HCT116 (cell line): ENCODE data around the gene PRRT4.

ENCODE experiments used
- EZH2 ChIP-seq: fragments of 200-600 bp; sonication (generic); IDR thresholded peaks from 2 replicates; pipeline ENCODE4 v1.6.1; 2017; ENCODE audit warnings: antibody characterized with exemption, mixed run types
- POLR2A ChIP-seq: IDR thresholded peaks from 2 replicates; pipeline ENCODE4 v1.7.0; 2011; ENCODE audit warnings: borderline replicate concordance; ENCODE audit not compliant: insufficient read depth, insufficient read length; ENCODE audit errors: extremely low read depth
- POLR2AphosphoS5 ChIP-seq: IDR thresholded peaks from 2 replicates; pipeline ENCODE4 v1.6.1; 2011; ENCODE audit warnings: mild to moderate bottlenecking, low read depth, low read length, moderate library complexity
- RAD21 ChIP-seq: IDR thresholded peaks from 2 replicates; pipeline ENCODE4 v1.6.1; 2012; ENCODE audit warnings: low read depth, mild to moderate bottlenecking
- TCF7L2 ChIP-seq: IDR thresholded peaks from 2 replicates; pipeline ENCODE4 v1.7.0; 2011; ENCODE audit warnings: borderline replicate concordance, inconsistent platforms; ENCODE audit not compliant: insufficient read depth, insufficient read length; ENCODE audit errors: extremely low read depth
- YY1 ChIP-seq: IDR thresholded peaks from 2 replicates; pipeline ENCODE4 v1.6.1; 2011; ENCODE audit warnings: low read length, low read depth, moderate library complexity, mild to moderate bottlenecking; ENCODE audit not compliant: insufficient replicate concordance; ENCODE audit errors: extremely low read depth
- ZNF274 ChIP-seq: fragments of 200-500 bp; sonication (Bioruptor generic); IDR thresholded peaks from 2 replicates; pipeline ENCODE4 v1.6.1; 2014; ENCODE audit warnings: mild to moderate bottlenecking, low read depth, low read length, inconsistent platforms
- TF ChIP-seq, protein P1 (sequence below), 3 experiments: fragments of 200-600 bp in 1 of 3; sonication (generic) in 1 of 3; IDR thresholded peaks in 2 of 3; conservative IDR thresholded peaks in 1 of 3; 2 replicates each; pipeline ENCODE4 v1.5.1; 2012 to 2017; ENCODE audit warnings: low read depth in 2 of 3, low read length in 2 of 3, antibody characterized with exemption in 1 of 3, borderline replicate concordance in 1 of 3, control low read depth in 1 of 3, mild to moderate bottlenecking in 1 of 3, mixed read lengths in 1 of 3, mixed run types in 1 of 3, moderate library complexity in 1 of 3; ENCODE audit not compliant: insufficient read depth in 1 of 3
- TF ChIP-seq, protein P2 (sequence below): IDR thresholded peaks from 2 replicates; pipeline ENCODE4 v1.6.1; 2012; ENCODE audit warnings: low read depth

DNA sequence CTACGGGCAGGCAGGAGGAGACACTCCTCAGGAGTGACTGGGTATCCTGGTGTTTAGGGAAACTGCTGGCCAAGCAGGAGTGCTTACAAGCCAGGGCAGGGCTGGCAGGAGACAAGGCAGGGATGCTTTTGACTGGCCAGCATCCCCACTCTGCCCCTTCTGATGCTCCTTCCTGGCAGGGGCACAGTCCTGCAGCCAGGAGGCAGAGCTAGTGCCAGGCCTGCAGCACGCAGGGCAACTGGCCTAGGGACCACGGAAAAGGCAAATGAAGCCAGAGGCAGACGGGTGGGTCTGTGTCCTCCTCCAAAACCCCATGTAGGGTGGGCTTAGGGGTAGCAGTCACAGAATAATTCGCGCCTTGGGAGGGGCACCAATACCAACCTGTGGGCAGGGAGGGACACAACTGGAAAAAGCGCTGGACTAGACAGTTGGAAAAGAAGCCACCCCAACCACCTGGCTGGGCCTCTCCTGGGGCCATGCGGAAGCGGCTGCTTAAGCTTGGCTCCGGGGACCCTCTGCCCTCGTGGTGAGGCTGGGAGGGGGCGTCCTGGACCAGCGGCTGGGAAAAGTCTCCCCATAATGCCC, 43.5 kb upstream of the PRRT4 start:
- TF ChIP-seq EZH2 (no peak), TCF7L2 (no peak), POLR2A (no peak), RAD21 (no peak), POLR2AphosphoS5 (no peak), ZNF274 (no peak), YY1 (no peak)
- TF ChIP-seq, protein P1, sequence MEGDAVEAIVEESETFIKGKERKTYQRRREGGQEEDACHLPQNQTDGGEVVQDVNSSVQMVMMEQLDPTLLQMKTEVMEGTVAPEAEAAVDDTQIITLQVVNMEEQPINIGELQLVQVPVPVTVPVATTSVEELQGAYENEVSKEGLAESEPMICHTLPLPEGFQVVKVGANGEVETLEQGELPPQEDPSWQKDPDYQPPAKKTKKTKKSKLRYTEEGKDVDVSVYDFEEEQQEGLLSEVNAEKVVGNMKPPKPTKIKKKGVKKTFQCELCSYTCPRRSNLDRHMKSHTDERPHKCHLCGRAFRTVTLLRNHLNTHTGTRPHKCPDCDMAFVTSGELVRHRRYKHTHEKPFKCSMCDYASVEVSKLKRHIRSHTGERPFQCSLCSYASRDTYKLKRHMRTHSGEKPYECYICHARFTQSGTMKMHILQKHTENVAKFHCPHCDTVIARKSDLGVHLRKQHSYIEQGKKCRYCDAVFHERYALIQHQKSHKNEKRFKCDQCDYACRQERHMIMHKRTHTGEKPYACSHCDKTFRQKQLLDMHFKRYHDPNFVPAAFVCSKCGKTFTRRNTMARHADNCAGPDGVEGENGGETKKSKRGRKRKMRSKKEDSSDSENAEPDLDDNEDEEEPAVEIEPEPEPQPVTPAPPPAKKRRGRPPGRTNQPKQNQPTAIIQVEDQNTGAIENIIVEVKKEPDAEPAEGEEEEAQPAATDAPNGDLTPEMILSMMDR (IDR thresholded peaks at IDR 0.05 in 2 of 3, conservative IDR thresholded peaks at IDR 0.05 in 1 of 3; ENCODE audit: borderline replicate concordance in 1 of 3, insufficient read depth in 1 of 3, low read depth in 2 of 3, low read length in 2 of 3) = peak in 2 of 3 experiments; percentile 34 to 47; a peak in 3 of 6 replicates
- TF ChIP-seq, protein P2, sequence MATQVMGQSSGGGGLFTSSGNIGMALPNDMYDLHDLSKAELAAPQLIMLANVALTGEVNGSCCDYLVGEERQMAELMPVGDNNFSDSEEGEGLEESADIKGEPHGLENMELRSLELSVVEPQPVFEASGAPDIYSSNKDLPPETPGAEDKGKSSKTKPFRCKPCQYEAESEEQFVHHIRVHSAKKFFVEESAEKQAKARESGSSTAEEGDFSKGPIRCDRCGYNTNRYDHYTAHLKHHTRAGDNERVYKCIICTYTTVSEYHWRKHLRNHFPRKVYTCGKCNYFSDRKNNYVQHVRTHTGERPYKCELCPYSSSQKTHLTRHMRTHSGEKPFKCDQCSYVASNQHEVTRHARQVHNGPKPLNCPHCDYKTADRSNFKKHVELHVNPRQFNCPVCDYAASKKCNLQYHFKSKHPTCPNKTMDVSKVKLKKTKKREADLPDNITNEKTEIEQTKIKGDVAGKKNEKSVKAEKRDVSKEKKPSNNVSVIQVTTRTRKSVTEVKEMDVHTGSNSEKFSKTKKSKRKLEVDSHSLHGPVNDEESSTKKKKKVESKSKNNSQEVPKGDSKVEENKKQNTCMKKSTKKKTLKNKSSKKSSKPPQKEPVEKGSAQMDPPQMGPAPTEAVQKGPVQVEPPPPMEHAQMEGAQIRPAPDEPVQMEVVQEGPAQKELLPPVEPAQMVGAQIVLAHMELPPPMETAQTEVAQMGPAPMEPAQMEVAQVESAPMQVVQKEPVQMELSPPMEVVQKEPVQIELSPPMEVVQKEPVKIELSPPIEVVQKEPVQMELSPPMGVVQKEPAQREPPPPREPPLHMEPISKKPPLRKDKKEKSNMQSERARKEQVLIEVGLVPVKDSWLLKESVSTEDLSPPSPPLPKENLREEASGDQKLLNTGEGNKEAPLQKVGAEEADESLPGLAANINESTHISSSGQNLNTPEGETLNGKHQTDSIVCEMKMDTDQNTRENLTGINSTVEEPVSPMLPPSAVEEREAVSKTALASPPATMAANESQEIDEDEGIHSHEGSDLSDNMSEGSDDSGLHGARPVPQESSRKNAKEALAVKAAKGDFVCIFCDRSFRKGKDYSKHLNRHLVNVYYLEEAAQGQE = no peak
